Central memory CD8-positive, alpha-beta T cell (primary cell): ENCODE measurements around the gene DDI2.
"Not testable (repeated sequence)": the region's sequence is repeated elsewhere in the genome, so short reads cannot be mapped to it uniquely, and the experiment has no call there.

ENCODE experiments used
- ATAC-seq: fragments of 150-1000 bp; cut with Tn5 transposase; replicated peaks from 2 replicates; pipeline ENCODE4 v1.10.0; 2022; ENCODE audit warnings: mild to moderate bottlenecking, moderate FRiP score, moderate number of reproducible peaks; ENCODE audit not compliant: poor library complexity, severe bottlenecking; ENCODE audit errors: extremely low read depth
- DNase-seq, 2 donors: peaks; one replicate each; pipeline ENCODE4 v3.0.0; 2021; ENCODE audit warnings: low spot score in 2 of 2
- H3K27ac Mint-ChIP-seq: one replicate; pipeline ENCODE4 v1.8.0; 2022; ENCODE audit warnings: low read depth, mild to moderate bottlenecking, moderate library complexity, mixed read lengths
- H3K27me3 Mint-ChIP-seq: one replicate; pipeline ENCODE4 v1.8.0; 2022; ENCODE audit warnings: mixed read lengths
- H3K36me3 Mint-ChIP-seq: one replicate; pipeline ENCODE4 v1.8.0; 2022; ENCODE audit warnings: mild to moderate bottlenecking, moderate library complexity, mixed read lengths; ENCODE audit not compliant: insufficient read depth
- H3K4me1 Mint-ChIP-seq: one replicate; pipeline ENCODE4 v1.8.0; 2022; ENCODE audit warnings: mixed read lengths
- H3K4me3 Mint-ChIP-seq: one replicate; pipeline ENCODE4 v1.8.0; 2022; ENCODE audit warnings: mild to moderate bottlenecking, moderate library complexity, mixed read lengths
- H3K9me3 Mint-ChIP-seq: one replicate; pipeline ENCODE4 v1.8.0; 2022; ENCODE audit warnings: mixed read lengths

Gene DDI2

GRCh38 chr1:15692121-15692682, 74.9 kb downstream of the DDI2 start:
- Mint-ChIP-seq H3K36me3 (peaks cover 5% of the 10 kb centered on the region), H3K27ac (peak overlapping the region; percentile 17), H3K4me3 (no peak overlapping the region), H3K27me3 (no peaks in the 10 kb centered on the region), H3K9me3 (no peaks in the 10 kb centered on the region), H3K4me1 (peaks cover 48% of the 10 kb centered on the region)
- DNase-seq (no peak), ATAC-seq (no peak)

DNA sequence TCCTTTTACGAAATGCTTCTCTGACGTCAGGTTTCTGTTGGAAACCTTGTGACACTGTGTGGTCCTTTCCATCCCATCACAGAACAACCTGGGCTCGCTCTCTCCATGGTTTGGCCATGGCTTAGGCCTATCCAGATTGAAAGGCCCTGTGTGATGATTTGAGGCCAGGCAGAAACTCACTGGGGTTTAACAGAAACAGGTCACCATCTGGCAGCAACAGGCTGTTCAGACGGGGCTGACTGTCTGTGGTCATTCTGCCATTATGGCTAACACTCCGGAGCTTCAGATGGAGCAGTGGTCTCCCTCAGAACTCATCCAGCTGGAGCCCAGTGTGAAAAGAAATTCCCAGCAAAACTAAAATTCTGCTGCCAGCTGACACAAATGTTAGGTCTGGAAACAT, 76.1 kb downstream of the DDI2 start:
- H3K27ac Mint-ChIP-seq = no peak overlapping the region
- H3K36me3 Mint-ChIP-seq = peaks cover 6% of the 10 kb centered on the region
- no peaks in the 10 kb centered on the region for H3K9me3 Mint-ChIP-seq
- DNase-seq (no peak), ATAC-seq (no peak)
- no peak overlapping the region for H3K4me3 Mint-ChIP-seq
- no peaks in the 10 kb centered on the region for H3K27me3 Mint-ChIP-seq
- H3K4me1 Mint-ChIP-seq = peaks cover 42% of the 10 kb centered on the region

GRCh38 chr1:15696956-15697521, 79.8 kb downstream of the DDI2 start:
- Mint-ChIP-seq H3K9me3 (no peaks in the 10 kb centered on the region), H3K27ac (peak overlapping the region; percentile 74), H3K4me3 (peak overlapping the region; percentile 70), H3K27me3 (no peaks in the 10 kb centered on the region), H3K4me1 (peaks cover 39% of the 10 kb centered on the region), H3K36me3 (peaks cover 8% of the 10 kb centered on the region)
- DNase-seq (no peak), ATAC-seq (peak; percentile 74)

DNA sequence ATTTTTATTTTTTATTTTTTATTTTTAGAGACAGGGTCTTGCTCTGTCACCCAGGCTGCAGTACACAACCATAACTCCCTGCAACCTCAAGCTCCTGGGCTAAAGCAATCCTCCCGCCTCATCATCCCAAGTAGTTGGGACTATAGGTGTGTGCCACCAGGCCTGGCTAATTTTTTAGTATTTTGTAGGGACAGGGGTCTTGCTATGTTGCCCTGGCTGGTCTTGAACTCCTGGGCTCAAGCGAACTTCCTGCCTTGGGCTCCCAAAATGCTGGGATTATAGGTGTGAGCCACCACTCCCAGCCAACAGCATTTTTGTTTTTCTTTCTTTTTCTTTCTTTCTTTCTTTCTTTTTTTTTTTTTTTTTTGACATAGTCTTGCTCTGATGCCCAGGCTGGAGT, 80.9 kb downstream of the DDI2 start:
- Mint-ChIP-seq H3K27ac (no peak overlapping the region), H3K4me3 (no peak overlapping the region), H3K36me3 (peaks cover 10% of the 10 kb centered on the region), H3K9me3 (no peaks in the 10 kb centered on the region), H3K27me3 (no peaks in the 10 kb centered on the region), H3K4me1 (peaks cover 39% of the 10 kb centered on the region)
- ATAC-seq (no peak), DNase-seq (no peak)

- H3K9me3 Mint-ChIP-seq, H3K27ac Mint-ChIP-seq, DNase-seq, H3K4me3 Mint-ChIP-seq, H3K27me3 Mint-ChIP-seq, ATAC-seq: not testable (repeated sequence)
- Mint-ChIP-seq H3K4me1 (peaks cover 47% of the 10 kb centered on the region), H3K36me3 (peaks cover 11% of the 10 kb centered on the region)
Observed at GRCh38 chr1:15699321-15699720, 82.1 kb downstream of the DDI2 start.

GRCh38 chr1:15700508-15700907, 83.2 kb downstream of the DDI2 start:
- peaks cover 8% of the 10 kb centered on the region for H3K36me3 Mint-ChIP-seq
- no peak overlapping the region for H3K4me3 Mint-ChIP-seq
- peak overlapping the region; percentile 33 for H3K27ac Mint-ChIP-seq
- DNase-seq = no peak
- H3K27me3 Mint-ChIP-seq = no peaks in the 10 kb centered on the region
- no peak for ATAC-seq
- H3K9me3 Mint-ChIP-seq = no peaks in the 10 kb centered on the region
- H3K4me1 Mint-ChIP-seq = peaks cover 45% of the 10 kb centered on the region

GRCh38 chr1:15701784-15702183, 84.5 kb downstream of the DDI2 start:
- ATAC-seq (no peak), DNase-seq (no peak)
- Mint-ChIP-seq H3K4me3 (no peak overlapping the region), H3K4me1 (peaks cover 43% of the 10 kb centered on the region), H3K27ac (no peak overlapping the region), H3K27me3 (no peaks in the 10 kb centered on the region), H3K9me3 (no peaks in the 10 kb centered on the region), H3K36me3 (peaks cover 8% of the 10 kb centered on the region)

DNA sequence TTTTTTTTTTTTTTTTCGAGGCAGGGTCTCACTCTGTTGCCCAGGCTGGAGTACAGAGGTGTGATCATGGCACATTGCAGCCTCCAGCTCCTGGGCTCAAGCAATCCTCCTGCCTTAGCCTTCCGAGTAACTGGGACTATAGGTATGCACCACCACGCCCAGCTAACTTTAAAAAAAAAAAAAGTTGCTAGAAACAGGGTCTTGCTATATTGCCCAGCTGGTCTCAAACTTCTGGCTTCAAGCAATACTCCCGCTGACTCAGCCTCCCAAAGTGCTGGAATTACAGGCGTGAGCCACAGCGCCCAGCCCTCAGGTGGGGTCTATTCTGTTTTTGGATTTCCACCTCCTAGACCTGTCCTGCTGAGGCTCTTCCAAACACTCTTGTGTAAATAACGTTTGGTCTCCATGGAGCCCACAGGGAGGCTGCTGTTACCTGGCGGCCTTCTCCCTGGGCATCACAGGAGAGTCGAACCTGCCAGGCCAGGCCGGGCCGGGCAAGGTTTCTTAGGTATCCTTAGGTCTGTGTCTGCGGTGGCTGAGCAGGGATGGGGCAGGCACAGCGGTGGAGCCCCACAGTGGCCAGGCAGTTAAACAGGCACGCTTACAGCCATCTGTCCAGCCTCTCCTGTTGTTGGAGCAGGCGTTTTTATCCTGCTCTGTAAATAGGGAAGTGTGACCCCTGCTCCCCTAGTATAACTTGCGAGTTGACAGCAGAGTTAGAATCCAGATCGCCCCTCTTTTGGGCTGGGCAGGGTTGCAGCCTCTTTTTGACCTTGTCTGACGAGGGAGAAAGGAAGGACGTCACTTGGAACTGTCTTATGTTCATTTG, 85.7 kb downstream of the DDI2 start:
- H3K4me3 Mint-ChIP-seq = no peak overlapping the region

DNA sequence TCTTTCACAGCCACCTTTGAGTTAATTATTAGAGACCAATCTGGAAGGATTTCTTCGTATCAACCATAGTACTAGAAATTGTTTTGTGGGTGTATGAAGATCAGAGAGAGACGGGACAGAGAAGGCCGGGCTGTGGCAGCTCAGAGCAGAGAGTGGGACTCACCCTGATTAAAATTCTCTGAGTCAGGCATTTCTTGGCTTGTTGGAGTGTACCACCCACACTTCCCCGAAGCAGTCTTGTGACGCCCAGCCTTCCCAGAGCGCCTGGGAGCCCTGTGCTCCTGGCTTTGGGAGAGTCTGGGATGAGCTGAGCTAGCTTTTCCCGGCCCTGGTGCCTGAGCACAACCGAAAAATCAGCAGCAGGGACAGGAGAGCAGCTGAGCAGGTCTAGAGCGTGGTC, 86.3 kb downstream of the DDI2 start:
- H3K4me3 Mint-ChIP-seq = no peak overlapping the region
- H3K27ac Mint-ChIP-seq = no peak overlapping the region
- ATAC-seq = no peak

More for the DNA sequence above, 85.7 kb downstream of the DDI2 start:
- Mint-ChIP-seq H3K27me3 (no peaks in the 10 kb centered on the region), H3K9me3 (no peaks in the 10 kb centered on the region), H3K27ac (peak overlapping the region; percentile 29), H3K36me3 (peaks cover 7% of the 10 kb centered on the region), H3K4me1 (peaks cover 34% of the 10 kb centered on the region)
- DNase-seq = no peak
- no peak for ATAC-seq

GRCh38 chr1:15704526-15705183, 87.4 kb downstream of the DDI2 start:
- H3K36me3 Mint-ChIP-seq = peaks cover 11% of the 10 kb centered on the region
- no peaks in the 10 kb centered on the region for H3K9me3 Mint-ChIP-seq
- ATAC-seq (no peak), DNase-seq (no peak)
- no peak overlapping the region for H3K27ac Mint-ChIP-seq
- no peaks in the 10 kb centered on the region for H3K27me3 Mint-ChIP-seq
- H3K4me3 Mint-ChIP-seq = no peak overlapping the region
- peaks cover 39% of the 10 kb centered on the region for H3K4me1 Mint-ChIP-seq

More for the DNA sequence above, 86.3 kb downstream of the DDI2 start:
- H3K27me3 Mint-ChIP-seq = no peaks in the 10 kb centered on the region
- peaks cover 11% of the 10 kb centered on the region for H3K36me3 Mint-ChIP-seq
- H3K4me1 Mint-ChIP-seq = peaks cover 34% of the 10 kb centered on the region
- DNase-seq = no peak
- no peaks in the 10 kb centered on the region for H3K9me3 Mint-ChIP-seq

GRCh38 chr1:15705184-15705566, 87.9 kb downstream of the DDI2 start:
- H3K9me3 Mint-ChIP-seq = no peaks in the 10 kb centered on the region
- no peak overlapping the region for H3K27ac Mint-ChIP-seq
- no peak overlapping the region for H3K4me3 Mint-ChIP-seq
- no peak for ATAC-seq
- no peak for DNase-seq
- peaks cover 13% of the 10 kb centered on the region for H3K36me3 Mint-ChIP-seq
- H3K4me1 Mint-ChIP-seq = peaks cover 39% of the 10 kb centered on the region
- H3K27me3 Mint-ChIP-seq = no peaks in the 10 kb centered on the region

GRCh38 chr1:15706751-15707150, 89.5 kb downstream of the DDI2 start:
- Mint-ChIP-seq H3K36me3 (peaks cover 13% of the 10 kb centered on the region), H3K4me1 (peaks cover 38% of the 10 kb centered on the region)
- ATAC-seq = no peak

More at GRCh38 chr1:15706751-15707150, 89.5 kb downstream of the DDI2 start:
- no peak for DNase-seq
- no peak overlapping the region for H3K4me3 Mint-ChIP-seq
- no peaks in the 10 kb centered on the region for H3K27me3 Mint-ChIP-seq
- H3K9me3 Mint-ChIP-seq = no peaks in the 10 kb centered on the region
- H3K27ac Mint-ChIP-seq = no peak overlapping the region
